WTC11 (cell line): Measurements from ENCODE around the gene MAFB. TPM values are rescaled to one million over a fixed set of nuclear protein-coding genes. Genes with fewer than 3 reads are reported as not detected.

Experiments used
- ATAC-seq: fragments of 200-7000 bp; cut with Tn5 transposase; 2 replicates; pipeline ENCODE4 v1.10.0; 2021; ENCODE audit warnings: mild to moderate bottlenecking, moderate library complexity
- CTCF ChIA-PET: fragments of 300-600 bp; sonication (Branson Sonifier 250); formaldehyde crosslinking; loops from one replicate; lab custom pipeline; 2021; ENCODE audit warnings: antibody characterized with exemption; lab: Charles Lee
- POLR2A ChIA-PET: fragments of 350-600 bp; sonication (Branson Sonifier 250); formaldehyde crosslinking; loops from one replicate; lab custom pipeline; 2021; ENCODE audit warnings: antibody characterized with exemption; lab: Charles Lee
- DNase-seq: peaks from one replicate; pipeline ENCODE4 v3.0.0; 2021; ENCODE audit warnings: low spot score
- H3K27ac Mint-ChIP-seq: 2 replicates; pipeline ENCODE4 v1.8.0; 2021; ENCODE audit warnings: mixed read lengths
- H3K27me3 Mint-ChIP-seq: 2 replicates; pipeline ENCODE4 v1.8.0; 2021; ENCODE audit warnings: low read depth, mild to moderate bottlenecking, moderate library complexity, mixed read lengths
- H3K36me3 Mint-ChIP-seq: 2 replicates; pipeline ENCODE4 v1.8.0; 2021; ENCODE audit warnings: mixed read lengths
- H3K4me1 Mint-ChIP-seq: 2 replicates; pipeline ENCODE4 v1.8.0; 2022; ENCODE audit warnings: mixed read lengths
- H3K4me3 Mint-ChIP-seq: 2 replicates; pipeline ENCODE4 v1.8.0; 2021; ENCODE audit warnings: mild to moderate bottlenecking, moderate library complexity, mixed read lengths
- H3K9me3 Mint-ChIP-seq: 2 replicates; pipeline ENCODE4 v1.8.0; 2021; ENCODE audit warnings: mixed read lengths
- ATF1 ChIP-seq: sonication (generic); formaldehyde crosslinking; IDR thresholded peaks from 2 replicates; pipeline ENCODE4 v1.8.1; 2023; ENCODE audit warnings: mild to moderate bottlenecking, moderate library complexity, missing genetic modification reagents
- CDX4 ChIP-seq: fragments of 250-450 bp; sonication (Bioruptor Pico); IDR thresholded peaks from 2 replicates; pipeline ENCODE4 v1.9.0; 2021; ENCODE audit warnings: moderate library complexity, mild to moderate bottlenecking, inconsistent platforms, borderline replicate concordance
- E2F4 ChIP-seq: sonication (generic); formaldehyde crosslinking; IDR thresholded peaks from 2 replicates; pipeline ENCODE4 v1.8.1; 2022; ENCODE audit warnings: low read depth, mild to moderate bottlenecking, moderate library complexity, missing genetic modification reagents, borderline replicate concordance
- ELF4 ChIP-seq: sonication (generic); formaldehyde crosslinking; IDR thresholded peaks from 2 replicates; pipeline ENCODE4 v1.8.1; 2022; ENCODE audit warnings: low read depth, mild to moderate bottlenecking, moderate library complexity, missing genetic modification reagents
- FOXP1 ChIP-seq: sonication (generic); formaldehyde crosslinking; IDR thresholded peaks from 2 replicates; pipeline ENCODE4 v1.8.0; 2022; ENCODE audit warnings: missing genetic modification reagents, mild to moderate bottlenecking, moderate library complexity, borderline replicate concordance
- MAX ChIP-seq: sonication (generic); formaldehyde crosslinking; IDR thresholded peaks from 2 replicates; pipeline ENCODE4 v1.8.0; 2022; ENCODE audit warnings: mild to moderate bottlenecking, missing genetic modification reagents
- MXD4 ChIP-seq: fragments of 250-450 bp; sonication (Bioruptor Pico); IDR thresholded peaks from 2 replicates; pipeline ENCODE4 v1.8.0; 2021; ENCODE audit warnings: mild to moderate bottlenecking, moderate library complexity, borderline replicate concordance
- OVOL2 ChIP-seq: fragments of 250-450 bp; sonication (Bioruptor Pico); IDR thresholded peaks from 2 replicates; pipeline ENCODE4 v1.9.0; 2021; ENCODE audit warnings: mild to moderate bottlenecking, borderline replicate concordance
- ZBTB21 ChIP-seq: sonication (generic); formaldehyde crosslinking; IDR thresholded peaks from 2 replicates; pipeline ENCODE4 v1.8.1; 2023; ENCODE audit warnings: mild to moderate bottlenecking, missing genetic modification reagents, borderline replicate concordance
- ZNF219 ChIP-seq: sonication (generic); formaldehyde crosslinking; IDR thresholded peaks from 2 replicates; pipeline ENCODE4 v1.8.0; 2023; ENCODE audit warnings: missing genetic modification reagents, mild to moderate bottlenecking, borderline replicate concordance
- ZNF396 ChIP-seq: fragments of 250-450 bp; sonication (Bioruptor Pico); IDR thresholded peaks from 2 replicates; pipeline ENCODE4 v1.8.0; 2021; ENCODE audit warnings: mild to moderate bottlenecking, moderate library complexity, borderline replicate concordance
- ZNF416 ChIP-seq: fragments of 250-450 bp; sonication (Bioruptor Pico); IDR thresholded peaks from 2 replicates; pipeline ENCODE4 v1.9.0; 2021; ENCODE audit warnings: mild to moderate bottlenecking, inconsistent platforms
- ZNF532 ChIP-seq: fragments of 250-450 bp; sonication (Bioruptor Pico); IDR thresholded peaks from 2 replicates; pipeline ENCODE4 v1.9.0; 2021; ENCODE audit warnings: mild to moderate bottlenecking, borderline replicate concordance
- total RNA-seq: library from RNA; stranded (reverse); gene quantifications from 3 replicates; pipeline ENCODE4 v1.2.3, GENCODE V29; 2021
- TF ChIP-seq, protein P1 (sequence below): sonication (generic); formaldehyde crosslinking; IDR thresholded peaks from 2 replicates; pipeline ENCODE4 v1.8.1; 2022; ENCODE audit warnings: missing genetic modification reagents, borderline replicate concordance
- TF ChIP-seq, protein P2 (sequence below): fragments of 200-600 bp; IDR thresholded peaks from 2 replicates; pipeline ENCODE4 v1.8.0; 2022; ENCODE audit warnings: antibody characterized with exemption
- TF ChIP-seq, protein P3 (sequence below): sonication (generic); formaldehyde crosslinking; IDR thresholded peaks from 2 replicates; pipeline ENCODE4 v1.8.0; 2023; ENCODE audit warnings: mild to moderate bottlenecking, missing genetic modification reagents
- TF ChIP-seq, protein P4 (sequence below): sonication (generic); formaldehyde crosslinking; IDR thresholded peaks from 2 replicates; pipeline ENCODE4 v1.8.1; 2023; ENCODE audit warnings: mild to moderate bottlenecking, missing genetic modification reagents

Gene MAFB
- total RNA-seq, 1 experiment from 2014 or later, result 5.3 TPM

GRCh38 chr20:40683894-40684268, 5.2 kb downstream of the MAFB start:
- DNase-seq, result no peak
- TF ChIP-seq CDX4 (CRISPR knock-in tag) (no peak), ZNF219 (no peak), FOXP1 (CRISPR knock-in tag) (no peak), ELF4 (CRISPR knock-in tag) (no peak), ZNF416 (CRISPR knock-in tag) (no peak), E2F4 (CRISPR knock-in tag) (no peak), ZNF396 (CRISPR knock-in tag) (no peak), MXD4 (CRISPR knock-in tag) (no peak), ZNF532 (CRISPR knock-in tag) (no peak), MAX (CRISPR knock-in tag) (no peak), ATF1 (CRISPR knock-in tag) (no peak), OVOL2 (CRISPR knock-in tag) (no peak), ZBTB21 (no peak)
- TF ChIP-seq, protein P1, sequence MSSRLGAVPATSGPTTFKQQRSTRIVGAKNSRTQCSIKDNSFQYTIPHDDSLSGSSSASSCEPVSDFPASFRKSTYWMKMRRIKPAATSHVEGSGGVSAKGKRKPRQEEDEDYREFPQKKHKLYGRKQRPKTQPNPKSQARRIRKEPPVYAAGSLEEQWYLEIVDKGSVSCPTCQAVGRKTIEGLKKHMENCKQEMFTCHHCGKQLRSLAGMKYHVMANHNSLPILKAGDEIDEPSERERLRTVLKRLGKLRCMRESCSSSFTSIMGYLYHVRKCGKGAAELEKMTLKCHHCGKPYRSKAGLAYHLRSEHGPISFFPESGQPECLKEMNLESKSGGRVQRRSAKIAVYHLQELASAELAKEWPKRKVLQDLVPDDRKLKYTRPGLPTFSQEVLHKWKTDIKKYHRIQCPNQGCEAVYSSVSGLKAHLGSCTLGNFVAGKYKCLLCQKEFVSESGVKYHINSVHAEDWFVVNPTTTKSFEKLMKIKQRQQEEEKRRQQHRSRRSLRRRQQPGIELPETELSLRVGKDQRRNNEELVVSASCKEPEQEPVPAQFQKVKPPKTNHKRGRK (CRISPR knock-in tag), result no peak
- TF ChIP-seq, protein P2, sequence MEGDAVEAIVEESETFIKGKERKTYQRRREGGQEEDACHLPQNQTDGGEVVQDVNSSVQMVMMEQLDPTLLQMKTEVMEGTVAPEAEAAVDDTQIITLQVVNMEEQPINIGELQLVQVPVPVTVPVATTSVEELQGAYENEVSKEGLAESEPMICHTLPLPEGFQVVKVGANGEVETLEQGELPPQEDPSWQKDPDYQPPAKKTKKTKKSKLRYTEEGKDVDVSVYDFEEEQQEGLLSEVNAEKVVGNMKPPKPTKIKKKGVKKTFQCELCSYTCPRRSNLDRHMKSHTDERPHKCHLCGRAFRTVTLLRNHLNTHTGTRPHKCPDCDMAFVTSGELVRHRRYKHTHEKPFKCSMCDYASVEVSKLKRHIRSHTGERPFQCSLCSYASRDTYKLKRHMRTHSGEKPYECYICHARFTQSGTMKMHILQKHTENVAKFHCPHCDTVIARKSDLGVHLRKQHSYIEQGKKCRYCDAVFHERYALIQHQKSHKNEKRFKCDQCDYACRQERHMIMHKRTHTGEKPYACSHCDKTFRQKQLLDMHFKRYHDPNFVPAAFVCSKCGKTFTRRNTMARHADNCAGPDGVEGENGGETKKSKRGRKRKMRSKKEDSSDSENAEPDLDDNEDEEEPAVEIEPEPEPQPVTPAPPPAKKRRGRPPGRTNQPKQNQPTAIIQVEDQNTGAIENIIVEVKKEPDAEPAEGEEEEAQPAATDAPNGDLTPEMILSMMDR, result no peak
- TF ChIP-seq, protein P3, sequence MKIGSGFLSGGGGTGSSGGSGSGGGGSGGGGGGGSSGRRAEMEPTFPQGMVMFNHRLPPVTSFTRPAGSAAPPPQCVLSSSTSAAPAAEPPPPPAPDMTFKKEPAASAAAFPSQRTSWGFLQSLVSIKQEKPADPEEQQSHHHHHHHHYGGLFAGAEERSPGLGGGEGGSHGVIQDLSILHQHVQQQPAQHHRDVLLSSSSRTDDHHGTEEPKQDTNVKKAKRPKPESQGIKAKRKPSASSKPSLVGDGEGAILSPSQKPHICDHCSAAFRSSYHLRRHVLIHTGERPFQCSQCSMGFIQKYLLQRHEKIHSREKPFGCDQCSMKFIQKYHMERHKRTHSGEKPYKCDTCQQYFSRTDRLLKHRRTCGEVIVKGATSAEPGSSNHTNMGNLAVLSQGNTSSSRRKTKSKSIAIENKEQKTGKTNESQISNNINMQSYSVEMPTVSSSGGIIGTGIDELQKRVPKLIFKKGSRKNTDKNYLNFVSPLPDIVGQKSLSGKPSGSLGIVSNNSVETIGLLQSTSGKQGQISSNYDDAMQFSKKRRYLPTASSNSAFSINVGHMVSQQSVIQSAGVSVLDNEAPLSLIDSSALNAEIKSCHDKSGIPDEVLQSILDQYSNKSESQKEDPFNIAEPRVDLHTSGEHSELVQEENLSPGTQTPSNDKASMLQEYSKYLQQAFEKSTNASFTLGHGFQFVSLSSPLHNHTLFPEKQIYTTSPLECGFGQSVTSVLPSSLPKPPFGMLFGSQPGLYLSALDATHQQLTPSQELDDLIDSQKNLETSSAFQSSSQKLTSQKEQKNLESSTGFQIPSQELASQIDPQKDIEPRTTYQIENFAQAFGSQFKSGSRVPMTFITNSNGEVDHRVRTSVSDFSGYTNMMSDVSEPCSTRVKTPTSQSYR (CRISPR knock-in tag), result no peak
- TF ChIP-seq, protein P4, sequence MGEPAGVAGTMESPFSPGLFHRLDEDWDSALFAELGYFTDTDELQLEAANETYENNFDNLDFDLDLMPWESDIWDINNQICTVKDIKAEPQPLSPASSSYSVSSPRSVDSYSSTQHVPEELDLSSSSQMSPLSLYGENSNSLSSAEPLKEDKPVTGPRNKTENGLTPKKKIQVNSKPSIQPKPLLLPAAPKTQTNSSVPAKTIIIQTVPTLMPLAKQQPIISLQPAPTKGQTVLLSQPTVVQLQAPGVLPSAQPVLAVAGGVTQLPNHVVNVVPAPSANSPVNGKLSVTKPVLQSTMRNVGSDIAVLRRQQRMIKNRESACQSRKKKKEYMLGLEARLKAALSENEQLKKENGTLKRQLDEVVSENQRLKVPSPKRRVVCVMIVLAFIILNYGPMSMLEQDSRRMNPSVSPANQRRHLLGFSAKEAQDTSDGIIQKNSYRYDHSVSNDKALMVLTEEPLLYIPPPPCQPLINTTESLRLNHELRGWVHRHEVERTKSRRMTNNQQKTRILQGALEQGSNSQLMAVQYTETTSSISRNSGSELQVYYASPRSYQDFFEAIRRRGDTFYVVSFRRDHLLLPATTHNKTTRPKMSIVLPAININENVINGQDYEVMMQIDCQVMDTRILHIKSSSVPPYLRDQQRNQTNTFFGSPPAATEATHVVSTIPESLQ (CRISPR knock-in tag), result no peak
- H3K27me3 Mint-ChIP-seq, result peaks cover 99% of the 10 kb centered on the region
- ChIA-PET CTCF (interaction anchor here (1.3 to 2.1 kb wide), 3 partner anchors 23 to 279 kb away, joined by 3 to 7 read pairs (median 3); no protein-coding TSS in a partner anchor), POLR2A (no interaction called here)
- no peaks in the 10 kb centered on the region for H3K9me3 Mint-ChIP-seq
- H3K36me3 Mint-ChIP-seq, result peaks cover 6% of the 10 kb centered on the region
- no peak overlapping the region for H3K27ac Mint-ChIP-seq
- peak overlapping the region; percentile 83 for H3K4me3 Mint-ChIP-seq
- ATAC-seq, result no peak
- peaks cover 48% of the 10 kb centered on the region for H3K4me1 Mint-ChIP-seq
